ENCODE data around the gene TMPRSS9.

TMPRSS9 gene

GRCh38 chr19:2315818-2316353 is 44.2 kb upstream of the TMPRSS9 start (continued):
- TF ChIP-seq TSHZ2 (CRISPR knock-in tag; IDR thresholded peaks at IDR 0.05) (no peak), ZFP30 (CRISPR knock-in tag; IDR thresholded peaks at IDR 0.05) (no peak), RARB (CRISPR knock-in tag; IDR thresholded peaks at IDR 0.05) (no peak), ISL1 (CRISPR knock-in tag; IDR thresholded peaks at IDR 0.05) (no peak), ZC3H10 (CRISPR knock-in tag; IDR thresholded peaks at IDR 0.05) (no peak), PATZ1 (CRISPR knock-in tag; IDR thresholded peaks at IDR 0.05; ENCODE audit: borderline replicate concordance) (no peak), ZNF565 (CRISPR knock-in tag; conservative IDR thresholded peaks at IDR 0.05; ENCODE audit: low read depth) (no peak), ZFP3 (CRISPR knock-in tag; IDR thresholded peaks at IDR 0.05) (no peak), ZNF8 (CRISPR knock-in tag; IDR thresholded peaks at IDR 0.05) (no peak), CSDC2 (CRISPR knock-in tag; IDR thresholded peaks at IDR 0.05) (no peak)

- TF ChIP-seq ZNF70 (CRISPR knock-in tag; IDR thresholded peaks at IDR 0.05) (no peak), PATZ1 (CRISPR knock-in tag; IDR thresholded peaks at IDR 0.05; ENCODE audit: borderline replicate concordance) (no peak), CSDC2 (CRISPR knock-in tag; IDR thresholded peaks at IDR 0.05) (no peak), ZC3H10 (CRISPR knock-in tag; IDR thresholded peaks at IDR 0.05) (no peak), OSR1 (CRISPR knock-in tag; IDR thresholded peaks at IDR 0.05) (no peak), ARNTL (CRISPR knock-in tag; IDR thresholded peaks at IDR 0.05; ENCODE audit: borderline replicate concordance, low read depth) (no peak), ZFP3 (CRISPR knock-in tag; IDR thresholded peaks at IDR 0.05) (no peak), GLIS3 (CRISPR knock-in tag; IDR thresholded peaks at IDR 0.05) (no peak)
Observed at GRCh38 chr19:2317300-2317699, 42.8 kb upstream of the TMPRSS9 start.

GRCh38 chr19:2317756-2318155 is 42.3 kb upstream of the TMPRSS9 start:
- no peak for ATAC-seq
- TF ChIP-seq TCF4 (CRISPR knock-in tag; IDR thresholded peaks at IDR 0.05; ENCODE audit: borderline replicate concordance) (no peak), CREB5 (CRISPR knock-in tag; IDR thresholded peaks at IDR 0.05; ENCODE audit: low read depth) (no peak), TSHZ2 (CRISPR knock-in tag; IDR thresholded peaks at IDR 0.05) (no peak), BACH2 (CRISPR knock-in tag; IDR thresholded peaks at IDR 0.05; ENCODE audit: borderline replicate concordance) (no peak), ISL1 (CRISPR knock-in tag; IDR thresholded peaks at IDR 0.05) (no peak), PPARA (CRISPR knock-in tag; IDR thresholded peaks at IDR 0.05; ENCODE audit: borderline replicate concordance) (no peak), TOX (CRISPR knock-in tag; IDR thresholded peaks at IDR 0.05; ENCODE audit: borderline replicate concordance) (no peak), CSDC2 (CRISPR knock-in tag; IDR thresholded peaks at IDR 0.05) (no peak), PATZ1 (CRISPR knock-in tag; IDR thresholded peaks at IDR 0.05; ENCODE audit: borderline replicate concordance) (no peak), RARB (CRISPR knock-in tag; IDR thresholded peaks at IDR 0.05) (no peak), OSR1 (CRISPR knock-in tag; IDR thresholded peaks at IDR 0.05) (no peak), ZFP3 (CRISPR knock-in tag; IDR thresholded peaks at IDR 0.05) (no peak), POU6F1 (CRISPR knock-in tag; IDR thresholded peaks at IDR 0.05; ENCODE audit: borderline replicate concordance, low read depth) (no peak), GLIS3 (CRISPR knock-in tag; IDR thresholded peaks at IDR 0.05) (no peak), ZNF8 (CRISPR knock-in tag; IDR thresholded peaks at IDR 0.05) (no peak)

More at GRCh38 chr19:2317300-2317699, 42.8 kb upstream of the TMPRSS9 start:
- ATAC-seq = no peak

Data from SK-N-SH treated with all-trans-retinoic acid at 6 μM for 48 hours (cell line).